ENCODE data around the gene CDK18. TPM values are rescaled to one million over a fixed set of nuclear protein-coding genes. Genes with fewer than 3 reads are reported as not detected.

The CDK18 gene
- total RNA-seq = 0.58 and 3.4 TPM in 2 replicates

DNA sequence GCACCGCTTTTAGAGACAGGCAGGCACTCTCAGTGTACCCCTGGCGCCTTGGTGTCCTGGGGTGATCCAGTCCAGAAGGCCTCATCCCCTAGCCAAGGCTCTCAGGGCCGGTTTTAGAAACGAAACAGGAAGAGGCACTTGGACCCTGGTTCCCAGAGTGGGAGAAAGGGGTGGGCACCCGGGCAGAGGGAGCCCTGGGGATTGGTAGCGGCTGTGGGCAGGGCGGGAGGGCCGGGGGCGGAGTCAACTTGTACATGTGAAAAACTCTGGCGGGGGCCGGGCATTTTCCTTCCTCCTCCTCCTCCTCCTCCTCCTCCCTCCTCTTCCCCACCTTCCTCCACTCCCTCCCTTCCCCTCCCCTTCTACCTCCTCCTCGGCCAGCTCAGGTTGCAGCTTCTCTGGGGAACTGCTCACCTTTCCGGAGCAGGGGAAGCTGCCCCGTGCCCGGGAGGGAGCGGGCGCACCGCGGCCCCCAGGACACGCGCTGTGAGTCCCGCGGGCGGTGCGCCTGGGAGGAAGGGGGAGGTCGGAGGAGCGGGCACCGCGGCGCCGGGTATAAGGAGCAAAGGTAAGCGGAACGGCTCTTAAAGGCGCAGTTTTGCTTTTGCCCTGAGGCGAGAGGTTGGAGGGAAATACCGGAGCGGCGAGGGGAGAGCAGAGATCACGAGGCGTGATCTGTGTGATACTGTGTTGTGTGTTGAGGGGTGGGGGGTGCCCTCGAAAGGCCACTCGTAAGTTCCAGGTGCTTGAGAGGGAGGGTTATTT, at the start of gene CDK18:
Gene CDK18, plus strand, starts transcription at position 359 of the 765 bp plus-strand sequence. CDS start 18,499 bp downstream, outside the sequence.

DNA sequence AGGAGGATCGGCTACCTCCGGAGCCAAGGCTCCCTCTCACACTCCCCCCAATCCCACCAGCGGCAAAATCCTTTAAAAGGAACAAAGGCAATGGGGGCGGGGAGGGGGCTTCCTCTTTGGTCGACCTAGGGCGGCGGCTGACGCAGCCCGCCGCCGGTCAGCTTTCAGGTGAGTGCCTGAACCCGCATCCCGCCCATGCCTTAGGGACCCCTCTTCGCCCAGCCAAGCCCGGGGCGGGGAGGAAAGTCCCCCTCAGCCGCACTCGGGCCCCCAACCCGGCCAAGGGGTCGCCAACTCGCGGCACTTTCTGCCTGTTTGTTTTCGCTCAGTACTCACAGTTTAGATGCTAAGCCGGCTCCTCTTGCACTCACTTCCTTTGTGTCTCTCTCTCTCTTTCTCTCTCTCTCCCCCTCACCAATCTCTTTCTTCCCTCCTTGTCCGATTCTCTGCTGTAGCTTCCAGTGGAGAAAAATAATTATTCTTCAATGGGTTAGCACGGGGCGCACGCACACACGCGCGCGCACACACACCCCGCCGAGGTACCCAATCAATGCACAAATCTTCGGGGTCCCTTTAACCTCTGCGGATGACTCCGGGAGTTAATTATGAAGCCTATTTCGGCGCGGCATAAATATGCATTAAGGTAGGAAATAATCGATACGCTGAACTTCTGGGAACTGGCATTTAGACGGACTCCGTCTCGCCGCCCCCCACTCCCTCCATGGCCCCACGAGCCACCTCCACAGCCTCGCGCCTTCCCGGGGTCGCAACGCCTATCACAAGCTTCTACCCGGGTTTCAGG, 48.7 kb upstream of the CDK18 start, which contains the start of gene BLACAT1:
Gene BLACAT1, minus strand, starts transcription at position 465 of the 802 bp plus-strand sequence.

Other genes with a start within 250 kb of the CDK18 start
- gene NUAK2, start 182.9 kb upstream of the CDK18 start, total RNA-seq = 5.1 and 5.2 TPM in 2 replicates
- not detected in 2 replicates for gene KLHDC8A, start 147.7 kb upstream of the CDK18 start, total RNA-seq
- gene LEMD1, start 82.6 kb upstream of the CDK18 start, total RNA-seq = not detected in 2 replicates
- gene BLACAT1, start 48.6 kb upstream of the CDK18 start, total RNA-seq = not detected in 2 replicates
- 8.6 and 9.6 TPM in 2 replicates for gene ELK4, start 127.3 kb downstream of the CDK18 start, total RNA-seq
- gene SLC45A3, start 175.8 kb downstream of the CDK18 start, total RNA-seq = 3.6 and 3.7 TPM in 2 replicates
- 98.9 and 131 TPM in 2 replicates for gene NUCKS1, start 245.5 kb downstream of the CDK18 start, total RNA-seq

Data from regular cardiac myocyte (primary cell).